GM15510 (cell line): Measurements from ENCODE around the gene CCDC170.

Experiments
- POLR2A ChIP-seq: IDR thresholded peaks from 3 replicates; pipeline ENCODE4 v1.6.1; 2011; ENCODE audit warnings: borderline replicate concordance; ENCODE audit not compliant: insufficient read length; ENCODE audit errors: extremely low read depth

CCDC170 gene

DNA sequence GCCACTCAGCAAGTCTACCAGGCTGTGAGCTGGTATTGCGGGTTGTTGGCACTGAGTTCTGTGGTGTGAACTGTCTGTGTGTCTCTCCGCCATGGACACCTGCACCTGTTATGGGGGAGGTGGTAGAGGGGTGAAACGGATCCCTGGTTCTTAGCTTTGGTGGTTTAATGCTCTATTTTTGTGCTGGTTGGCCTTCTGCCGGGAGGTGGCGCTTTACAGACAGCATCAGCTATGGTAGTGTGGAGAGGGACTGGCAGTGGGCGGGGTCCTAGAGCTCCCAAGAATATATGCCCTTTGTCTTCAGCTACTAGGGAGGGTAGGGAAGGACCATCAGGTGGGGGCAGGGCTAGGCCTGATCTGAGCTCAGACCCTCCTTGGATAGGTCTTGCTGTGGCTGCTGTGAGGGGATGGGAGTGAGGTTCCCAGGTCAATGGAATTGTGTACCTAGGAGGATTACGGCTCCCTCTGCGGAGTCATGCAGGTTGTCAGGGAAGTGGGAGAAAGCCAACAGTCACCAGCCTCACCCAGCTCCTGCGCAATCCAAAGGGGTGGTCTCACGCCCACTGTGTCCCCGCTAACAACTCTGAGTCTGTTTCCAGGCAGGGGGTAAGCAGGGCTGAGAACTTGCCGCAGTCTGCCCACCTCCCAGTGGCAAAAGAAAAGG is 154.3 kb downstream of the CCDC170 start:
- TF ChIP-seq POLR2A: no peak

DNA sequence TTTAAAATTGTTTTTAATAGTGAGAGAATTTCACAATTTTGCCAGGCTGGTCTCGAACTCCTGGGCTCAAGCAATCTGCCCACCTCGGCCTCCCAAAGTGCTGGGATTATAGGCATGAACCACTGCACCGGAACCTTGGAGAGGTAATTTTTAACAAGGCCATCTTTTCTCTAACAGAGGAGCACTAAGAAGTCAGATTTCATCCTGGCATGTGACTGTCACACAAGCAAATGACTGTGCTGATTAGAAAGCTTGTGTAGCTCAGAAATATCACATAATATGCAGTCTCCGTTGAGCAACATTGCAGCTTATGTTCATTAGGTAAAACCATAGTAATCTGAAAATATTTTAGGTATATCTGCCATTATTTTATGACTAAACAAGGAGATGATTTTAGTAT is 156.0 kb downstream of the CCDC170 start:
- no peak for TF ChIP-seq POLR2A

DNA sequence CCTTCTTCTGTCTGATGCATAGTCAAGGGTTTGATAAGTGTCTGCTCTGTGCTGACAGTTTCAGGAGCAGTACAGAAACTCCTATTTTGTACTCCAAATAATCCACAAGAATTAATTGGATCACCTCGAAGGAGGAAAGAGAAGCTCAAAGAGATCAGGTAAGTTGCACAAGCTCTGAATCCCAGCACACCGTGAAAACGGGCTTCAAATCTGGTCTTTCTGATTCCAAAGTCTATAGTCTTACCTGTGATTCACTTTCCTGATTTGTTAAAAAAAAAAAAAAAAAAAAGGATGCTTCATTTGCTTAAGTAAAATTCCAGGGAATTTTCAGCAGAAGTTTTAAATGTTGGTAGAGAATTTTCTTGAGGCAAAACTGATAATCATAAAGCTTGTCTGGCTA is 157.8 kb downstream of the CCDC170 start:
- TF ChIP-seq POLR2A: no peak

DNA sequence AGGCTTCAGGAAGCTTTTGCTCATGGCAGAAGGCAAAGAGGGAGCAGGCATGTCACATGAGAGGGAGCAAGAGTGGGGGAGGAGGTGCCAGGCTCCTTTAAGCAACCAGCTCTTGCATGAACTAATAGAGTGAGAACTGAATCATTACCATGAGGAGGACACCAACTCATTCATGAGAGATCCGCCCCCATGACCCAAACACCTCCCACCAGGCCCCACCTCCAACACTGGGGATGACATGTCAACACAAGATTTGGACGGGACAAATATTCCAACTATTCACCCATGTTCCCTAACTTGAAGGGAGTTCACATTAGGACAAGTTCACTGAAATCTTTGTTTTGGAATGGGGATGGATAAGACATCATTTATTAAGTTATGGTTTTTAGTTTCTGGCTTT is 158.5 kb downstream of the CCDC170 start:
- TF ChIP-seq POLR2A: no peak

DNA sequence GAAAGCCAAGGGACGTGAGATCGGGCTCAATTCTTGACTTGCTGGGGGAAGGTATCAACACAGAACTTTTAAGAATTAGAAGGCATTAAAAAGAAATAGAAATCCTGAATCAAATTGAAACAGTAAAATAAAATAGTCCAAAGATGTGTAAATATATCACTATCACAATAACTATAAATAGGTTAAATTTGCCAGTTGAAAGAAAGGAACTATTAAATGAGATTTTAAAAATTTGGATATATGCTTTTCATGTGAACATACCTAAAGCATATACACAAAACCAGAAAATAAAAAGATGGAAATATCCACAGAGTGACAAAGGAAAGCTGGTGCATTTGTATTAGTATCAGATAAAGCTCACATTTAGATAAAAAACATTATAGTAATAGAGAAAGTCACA is 161.3 kb downstream of the CCDC170 start:
- no peak for TF ChIP-seq POLR2A

DNA sequence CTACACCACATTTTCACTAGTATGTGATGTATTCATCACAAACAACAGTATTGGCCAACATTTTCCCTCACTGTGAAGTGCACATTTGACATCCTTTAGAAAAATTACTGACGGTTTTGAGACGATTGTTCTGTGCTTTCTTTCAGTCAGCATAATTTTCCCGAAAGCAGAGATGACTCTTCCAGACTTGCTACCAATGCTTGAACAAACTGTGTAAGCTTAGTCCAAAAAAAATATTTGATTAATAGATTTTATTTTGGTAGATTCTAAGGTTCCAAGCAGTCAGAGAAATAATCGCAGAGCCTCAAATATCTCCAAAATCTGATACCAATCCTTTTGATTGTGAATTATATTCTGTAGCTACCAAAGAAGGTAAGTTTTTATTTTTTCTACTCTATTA is 162.6 kb downstream of the CCDC170 start:
- no peak for TF ChIP-seq POLR2A

DNA sequence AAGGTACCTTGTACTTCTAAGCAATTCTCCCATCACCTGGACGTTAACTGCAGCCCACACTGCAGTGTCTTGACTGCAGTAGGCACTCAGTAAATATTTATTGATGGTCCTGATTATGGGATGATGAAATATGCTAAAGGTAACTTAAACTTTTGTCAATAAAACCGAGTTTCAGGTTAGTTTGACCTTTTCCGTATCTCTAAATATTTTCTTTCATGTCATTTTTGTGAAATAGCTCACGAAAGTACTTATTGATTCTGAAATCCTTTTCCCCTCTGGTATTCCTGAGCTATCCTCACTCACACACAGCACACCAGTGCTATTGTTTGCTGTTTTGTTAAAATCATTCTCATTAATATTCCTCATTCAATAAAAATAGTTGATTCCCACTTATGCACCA is 164.3 kb downstream of the CCDC170 start:
- TF ChIP-seq POLR2A: no peak

DNA sequence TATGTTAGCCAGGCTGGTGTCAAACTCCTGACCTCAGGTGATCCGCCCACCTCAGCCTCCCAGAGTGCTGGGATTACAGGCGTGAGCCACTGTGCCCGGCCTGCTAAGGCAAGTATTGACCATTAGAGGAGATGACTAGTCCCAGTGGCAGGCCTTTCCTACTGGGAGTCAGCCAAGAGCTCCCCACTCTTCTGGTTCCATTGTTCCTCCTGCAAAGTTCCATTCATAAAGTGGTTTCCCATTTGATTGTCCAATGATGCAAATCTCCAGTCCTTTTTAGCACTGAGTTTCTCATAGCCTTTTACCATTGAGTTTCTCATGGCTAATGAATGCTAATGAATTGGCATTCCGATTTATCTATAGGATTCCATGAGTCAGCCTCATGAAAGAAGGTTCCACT is 165.4 kb downstream of the CCDC170 start:
- TF ChIP-seq POLR2A: no peak

DNA sequence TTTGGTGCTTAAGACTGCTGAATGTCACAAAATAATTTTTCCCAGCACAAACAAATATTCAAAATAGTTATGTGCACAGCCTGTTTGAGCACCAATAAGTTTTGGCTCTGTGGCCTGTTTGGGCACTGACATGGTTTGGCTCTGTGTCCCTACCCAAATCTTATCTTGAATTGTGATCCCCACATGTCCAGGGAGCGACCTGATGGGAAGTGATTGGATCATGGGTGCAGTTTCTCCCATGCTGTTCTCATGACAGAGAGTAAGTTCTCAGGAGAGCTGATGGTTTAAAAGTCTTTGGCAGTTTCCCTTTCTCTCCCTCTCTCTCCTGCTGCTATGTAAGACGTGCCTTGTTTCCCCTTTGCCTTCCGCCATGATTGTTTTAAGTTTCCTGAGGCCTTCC is 167.7 kb downstream of the CCDC170 start:
- TF ChIP-seq POLR2A: no peak

DNA sequence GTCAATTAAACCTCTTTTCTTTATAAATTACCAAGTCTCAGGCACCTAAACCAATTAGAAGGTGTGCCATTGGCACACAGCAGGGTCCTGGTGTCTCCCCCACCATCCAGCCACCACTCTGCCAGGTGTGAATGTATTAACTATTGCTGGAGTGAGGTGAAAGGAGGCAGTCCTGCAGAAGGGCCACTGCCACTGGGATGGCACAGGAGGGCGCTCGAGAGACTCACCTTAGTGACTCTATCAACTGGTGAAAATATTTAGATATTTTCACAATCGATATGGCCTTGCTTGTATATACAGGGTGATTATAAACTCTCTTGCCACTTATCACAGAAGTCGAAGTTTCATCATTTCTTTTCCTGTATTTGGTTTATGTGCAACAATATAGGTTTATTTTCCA is 168.1 kb downstream of the CCDC170 start:
- TF ChIP-seq POLR2A: no peak

DNA sequence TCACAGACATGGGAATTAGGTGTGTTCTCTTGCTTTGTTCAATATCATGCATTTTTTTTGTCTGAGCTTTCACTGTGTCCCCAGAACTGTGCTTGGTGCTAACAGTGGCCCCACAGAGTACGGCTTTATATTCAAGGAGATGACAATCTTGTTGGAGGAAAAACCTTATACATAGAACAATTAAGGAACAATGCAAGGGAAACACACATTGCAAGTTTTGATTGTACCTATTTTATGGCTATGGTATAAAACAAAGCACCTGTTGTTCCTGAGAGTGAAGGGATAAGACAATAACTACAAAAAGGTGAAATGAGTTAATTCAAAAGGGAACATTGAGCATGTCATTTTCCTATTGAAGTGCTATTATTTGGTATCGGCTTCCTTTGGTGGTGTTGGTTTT is 169.7 kb downstream of the CCDC170 start:
- no peak for TF ChIP-seq POLR2A

DNA sequence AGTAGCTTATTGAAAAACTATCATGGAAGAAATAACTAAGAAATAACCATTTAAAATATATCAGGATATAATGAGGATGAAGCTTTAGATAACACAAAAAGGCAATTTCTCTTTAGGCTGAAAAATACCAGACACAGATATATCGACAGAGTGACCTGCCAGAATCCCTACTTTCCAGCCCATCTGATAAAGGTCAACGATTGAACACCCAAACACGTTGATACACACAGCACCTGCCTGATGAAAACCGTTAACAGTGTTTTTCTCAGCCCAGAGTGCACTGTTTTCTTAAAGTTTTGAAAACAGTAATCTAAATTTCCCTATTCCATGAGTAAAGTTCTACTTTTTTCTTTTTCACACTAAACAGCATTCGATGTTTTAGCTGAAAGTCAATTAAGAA is 170.6 kb downstream of the CCDC170 start:
- TF ChIP-seq POLR2A: no peak

DNA sequence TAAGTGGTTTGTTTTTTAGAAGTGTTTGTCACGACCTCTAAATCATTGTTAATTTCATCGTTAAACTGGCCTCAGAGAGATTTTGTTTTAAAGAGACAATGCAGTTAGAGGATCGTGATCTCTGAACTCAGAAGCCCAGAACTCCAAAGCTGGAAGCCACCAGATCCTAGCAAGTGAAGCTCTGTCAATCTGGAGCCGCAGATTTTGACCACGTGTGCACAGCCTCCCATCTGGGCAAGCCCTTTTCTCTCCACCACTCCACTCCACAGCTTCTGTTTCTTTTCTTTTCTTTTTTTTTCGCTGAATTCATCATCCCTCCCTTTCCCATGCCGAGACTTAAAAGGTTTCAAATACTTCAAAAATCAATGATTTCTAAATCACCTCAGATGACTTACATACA is 171.5 kb downstream of the CCDC170 start:
- TF ChIP-seq POLR2A: no peak

DNA sequence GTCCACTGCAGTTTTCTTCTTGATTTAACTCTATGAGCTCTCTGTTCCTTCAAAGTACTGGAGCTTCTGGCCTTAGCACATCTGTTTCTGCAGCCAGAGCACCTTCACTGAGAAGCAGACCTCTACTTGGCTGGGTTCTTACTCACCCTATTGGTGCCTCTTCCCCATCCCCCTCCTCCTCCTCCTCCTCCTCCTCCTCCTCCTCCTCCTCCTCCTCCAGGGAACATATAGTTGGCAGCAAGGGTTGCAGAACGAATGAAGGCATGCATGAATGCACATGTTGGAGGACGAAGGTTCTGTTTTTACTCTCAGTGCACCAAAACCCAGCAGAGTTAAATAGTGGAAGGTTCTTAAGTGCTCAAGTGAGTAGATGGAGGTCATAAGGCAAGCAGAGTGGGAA is 172.7 kb downstream of the CCDC170 start:
- no peak for TF ChIP-seq POLR2A

DNA sequence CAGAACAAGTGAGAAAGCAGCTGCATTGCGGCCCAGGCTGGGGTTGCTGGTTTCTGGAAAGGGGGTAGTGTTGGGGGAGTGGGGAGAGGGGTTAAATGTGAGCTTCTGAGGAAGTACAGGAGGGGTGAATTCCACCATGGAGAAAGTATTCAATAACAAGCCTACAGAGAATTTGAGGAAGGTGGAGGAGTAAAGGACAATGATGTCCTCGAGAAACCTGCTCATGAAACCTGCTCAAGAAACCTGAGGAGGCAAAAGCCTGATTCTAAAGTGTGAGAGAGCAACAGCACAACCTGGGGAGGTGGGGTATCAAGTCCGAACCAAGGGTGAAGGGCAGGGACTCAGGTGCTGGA is 175.4 kb downstream of the CCDC170 start:
- no peak for TF ChIP-seq POLR2A

DNA sequence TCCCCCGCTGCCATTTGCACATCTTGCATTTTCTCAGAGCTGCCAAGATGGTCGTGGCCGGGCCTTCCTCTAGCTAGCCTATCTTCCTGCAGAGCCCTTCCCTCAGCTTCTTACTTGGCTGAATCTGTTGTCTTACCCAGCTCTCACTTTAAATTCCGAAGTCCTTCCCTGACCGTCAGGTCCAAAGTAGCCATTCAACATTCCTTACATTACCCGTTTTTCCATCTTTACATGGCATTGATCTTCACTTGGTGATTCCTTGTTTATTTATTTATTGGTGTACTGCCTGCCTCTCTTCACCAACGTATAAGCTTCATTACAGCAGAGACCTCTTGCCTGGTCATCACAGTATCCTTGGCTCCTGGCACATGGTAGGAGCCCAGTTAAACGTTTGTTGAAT is 176.3 kb downstream of the CCDC170 start:
- TF ChIP-seq POLR2A: no peak
